Measurements from ENCODE around the gene TMEM43.

Gene TMEM43

GRCh38 chr3:14122301-14122700 is 2.6 kb upstream of the TMEM43 start:
- no peak for DNase-seq (ENCODE audit: low read depth)

DNA sequence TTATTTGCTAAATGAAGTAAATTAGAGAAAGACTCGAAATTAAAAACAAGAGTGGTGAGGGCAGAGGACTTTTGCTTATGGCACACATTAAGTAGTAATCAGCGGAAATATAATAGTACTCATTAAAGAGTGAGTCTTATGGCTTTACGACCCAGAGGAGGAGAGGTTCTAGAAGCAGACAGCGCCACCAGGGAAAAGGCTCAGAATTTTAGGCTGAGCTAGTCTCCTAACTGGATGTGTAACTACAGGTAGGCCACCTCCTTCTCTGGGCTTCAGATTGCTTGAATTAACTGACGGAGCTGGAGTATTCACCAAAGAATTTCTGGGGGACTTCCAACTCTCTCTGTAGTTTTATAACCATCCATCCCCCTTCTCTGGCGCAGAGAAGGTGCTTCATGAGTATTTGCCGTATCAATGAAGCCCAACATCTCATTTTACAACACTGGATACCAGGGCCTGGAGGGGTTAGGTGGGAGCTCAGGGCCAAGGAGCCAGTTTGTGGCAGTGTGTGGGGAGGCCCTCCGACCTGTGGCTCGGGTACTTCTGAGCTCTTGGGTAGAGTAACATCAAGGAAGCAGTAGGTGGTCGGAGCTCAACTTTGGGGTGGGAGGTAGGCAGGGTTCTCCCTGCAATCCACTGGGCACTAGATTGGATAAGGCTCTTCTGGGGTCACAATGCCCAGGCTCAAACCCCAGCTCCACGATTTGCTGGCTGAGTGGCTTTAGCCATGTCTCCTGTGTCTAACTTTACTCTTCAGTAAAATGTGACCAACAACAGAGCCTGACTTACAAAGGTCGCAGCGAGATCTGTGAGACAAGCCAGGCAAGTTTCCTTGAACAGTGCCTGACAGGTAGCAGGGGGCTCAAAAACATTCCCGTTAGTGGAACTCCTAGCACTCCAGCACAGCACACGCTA is 1.3 kb upstream of the TMEM43 start:
- no peak for DNase-seq (ENCODE audit: low read depth)

- DNase-seq (ENCODE audit: low read depth), result peak; percentile 58
Measured at GRCh38 chr3:14124223-14124614, 633 bp upstream of the TMEM43 start.

- DNase-seq (ENCODE audit: low read depth), result no peak
Measured at GRCh38 chr3:14125193-14126016, 553 bp downstream of the TMEM43 start.

- DNase-seq (ENCODE audit: low read depth), result no peak
Measured at GRCh38 chr3:14126017-14126886, 1.4 kb downstream of the TMEM43 start.

DNA sequence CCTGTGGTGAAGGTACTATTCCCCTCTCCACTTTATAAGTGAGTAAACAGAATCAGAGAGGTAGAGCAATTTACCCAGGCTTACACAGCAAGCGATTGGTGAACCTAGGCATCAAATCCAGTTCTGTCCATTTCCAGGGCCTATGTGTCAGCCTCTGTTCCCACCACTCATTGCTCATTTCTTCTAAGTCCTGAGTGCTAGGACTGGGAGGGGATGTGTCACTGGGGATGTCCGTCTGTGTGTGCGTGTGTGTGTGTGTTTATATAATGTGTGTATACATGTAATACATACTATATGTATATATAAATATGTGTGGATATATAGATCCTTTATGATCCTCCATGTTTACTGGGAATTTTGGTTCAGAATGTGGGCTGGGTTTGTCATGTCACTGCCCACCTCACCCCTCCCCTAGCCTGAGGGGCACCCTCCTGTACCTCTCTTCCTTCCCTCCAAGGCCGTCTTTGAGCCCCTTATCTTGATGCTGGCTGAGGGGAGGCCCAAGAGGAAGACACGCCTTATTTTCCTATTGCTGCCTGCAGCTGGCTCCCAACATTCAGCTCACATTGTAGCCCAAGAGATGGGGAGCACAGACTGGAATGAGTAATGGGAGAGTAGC is 2.1 kb downstream of the TMEM43 start:
- no peak for DNase-seq (ENCODE audit: low read depth)

GRCh38 chr3:14127516-14128161 is 2.8 kb downstream of the TMEM43 start:
- DNase-seq (ENCODE audit: low read depth), result no peak

- DNase-seq (ENCODE audit: low read depth), result no peak
Measured at GRCh38 chr3:14128724-14129123, 3.9 kb downstream of the TMEM43 start.

- no peak for DNase-seq (ENCODE audit: low read depth)
Measured at GRCh38 chr3:14129296-14129695, 4.4 kb downstream of the TMEM43 start.

- DNase-seq (ENCODE audit: low read depth), result no peak
Measured at GRCh38 chr3:14130230-14130629, 5.4 kb downstream of the TMEM43 start.

DNA sequence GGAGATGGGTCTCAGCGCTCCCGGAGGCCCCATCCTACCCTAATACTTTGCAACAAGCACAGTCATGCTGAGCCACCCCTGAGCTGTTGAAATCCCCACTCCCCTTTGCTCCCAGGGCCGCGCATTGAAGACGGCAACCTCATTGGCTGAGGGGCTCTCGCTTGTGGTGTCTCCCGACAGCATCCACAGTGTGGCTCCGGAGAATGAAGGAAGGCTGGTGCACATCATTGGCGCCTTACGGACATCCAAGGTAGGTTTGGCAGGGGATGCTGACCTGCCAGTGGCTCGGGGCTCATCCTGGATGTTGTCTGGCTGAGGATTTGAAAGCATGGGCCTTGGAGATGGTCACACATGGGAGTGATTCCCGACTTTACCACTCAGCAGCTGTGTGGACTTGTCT is 5.9 kb downstream of the TMEM43 start:
- no peak for DNase-seq (ENCODE audit: low read depth)

DNA sequence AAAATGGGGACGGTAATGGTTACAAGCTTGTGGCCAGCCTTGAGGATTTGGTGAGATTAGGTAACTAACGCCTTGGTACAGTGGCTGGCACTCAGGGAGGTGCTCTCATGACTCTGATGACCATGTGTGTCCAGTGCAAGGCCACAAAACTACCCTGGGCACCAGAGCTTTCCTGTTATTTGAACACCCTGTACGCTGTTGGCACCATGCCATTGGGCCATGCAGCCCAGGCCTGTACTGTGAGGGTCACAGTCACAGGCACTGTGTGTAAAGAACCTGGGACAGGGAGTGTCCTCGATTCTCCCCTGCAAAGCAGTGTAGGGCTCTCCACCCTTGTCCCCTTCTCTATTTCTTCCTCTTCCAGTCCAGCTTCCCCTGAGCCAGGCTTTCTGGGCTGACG is 6.3 kb downstream of the TMEM43 start:
- no peak for DNase-seq (ENCODE audit: low read depth)

DNA sequence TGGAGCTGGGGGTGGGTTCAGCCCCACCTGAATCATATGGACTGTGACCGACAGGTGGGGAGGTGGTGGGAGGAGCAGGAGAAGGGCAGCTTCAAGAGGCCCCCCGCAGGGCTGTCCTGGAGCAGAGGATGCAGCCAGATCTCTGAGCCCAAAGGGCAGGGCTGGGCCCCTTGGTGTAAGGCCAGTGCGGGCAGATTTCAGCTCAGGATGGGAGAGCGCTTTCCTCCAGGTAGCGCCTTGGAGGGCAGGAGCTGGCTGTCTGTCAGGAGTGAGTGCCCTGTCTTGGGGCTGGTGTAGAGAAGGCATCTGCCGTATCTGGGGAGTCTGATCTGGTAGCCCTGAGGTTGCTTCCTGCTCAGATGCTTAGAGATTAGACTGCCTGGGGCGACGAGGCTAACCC is 7.3 kb downstream of the TMEM43 start:
- no peak for DNase-seq (ENCODE audit: low read depth)

DNA sequence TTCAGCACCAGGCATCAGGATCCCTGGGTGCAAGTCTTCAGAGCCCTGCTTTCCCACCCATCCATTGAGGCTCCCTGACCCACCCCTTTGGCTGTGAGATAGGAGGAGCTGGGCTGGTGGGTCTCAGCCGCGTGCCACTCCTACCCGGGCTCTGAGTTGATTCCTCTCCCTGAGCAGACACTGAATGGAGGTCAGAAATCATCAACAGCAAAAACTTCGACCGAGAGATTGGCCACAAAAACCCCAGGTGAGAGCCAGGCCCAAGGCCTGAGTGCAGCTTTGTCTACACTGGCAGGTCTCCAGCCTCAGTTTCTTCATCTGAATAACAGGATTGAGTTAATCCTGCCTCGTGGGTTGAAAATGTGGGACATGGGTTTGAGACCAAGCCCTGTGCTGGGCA is 7.8 kb downstream of the TMEM43 start:
- no peak for DNase-seq (ENCODE audit: low read depth)

DNA sequence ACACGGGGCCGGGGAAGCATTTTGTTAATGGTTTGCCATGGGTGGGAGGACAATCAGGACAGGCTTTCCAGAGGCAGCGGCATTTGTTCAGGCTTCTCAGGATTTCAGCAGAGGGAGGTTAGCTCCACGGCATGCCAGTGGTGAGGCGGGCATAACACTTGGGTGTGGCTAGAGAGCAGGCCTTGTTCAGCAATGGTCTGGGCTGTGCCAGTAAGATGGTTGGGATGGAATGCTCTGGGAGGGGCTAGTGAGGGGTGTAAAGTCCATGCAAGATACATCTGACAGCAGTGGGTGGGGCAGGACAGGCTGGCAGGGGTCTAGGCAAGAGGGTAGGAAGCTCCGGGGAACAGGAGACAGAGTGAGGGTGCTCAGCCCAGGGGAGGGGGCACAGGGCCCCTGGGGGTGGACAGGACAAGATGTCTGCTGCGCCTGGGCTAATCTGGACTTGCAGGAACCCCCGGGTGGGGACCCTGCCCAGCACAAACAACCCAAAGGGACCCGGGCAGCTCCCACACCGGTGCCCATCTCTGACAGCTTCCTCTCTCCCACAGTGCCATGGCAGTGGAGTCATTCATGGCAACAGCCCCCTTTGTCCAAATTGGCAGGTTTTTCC is 8.4 kb downstream of the TMEM43 start:
- no peak for DNase-seq (ENCODE audit: low read depth)

GRCh38 chr3:14133876-14134275 is 9.0 kb downstream of the TMEM43 start:
- no peak for DNase-seq (ENCODE audit: low read depth)

- no peak for DNase-seq (ENCODE audit: low read depth)
Measured at GRCh38 chr3:14134291-14134690, 9.4 kb downstream of the TMEM43 start.

DNA sequence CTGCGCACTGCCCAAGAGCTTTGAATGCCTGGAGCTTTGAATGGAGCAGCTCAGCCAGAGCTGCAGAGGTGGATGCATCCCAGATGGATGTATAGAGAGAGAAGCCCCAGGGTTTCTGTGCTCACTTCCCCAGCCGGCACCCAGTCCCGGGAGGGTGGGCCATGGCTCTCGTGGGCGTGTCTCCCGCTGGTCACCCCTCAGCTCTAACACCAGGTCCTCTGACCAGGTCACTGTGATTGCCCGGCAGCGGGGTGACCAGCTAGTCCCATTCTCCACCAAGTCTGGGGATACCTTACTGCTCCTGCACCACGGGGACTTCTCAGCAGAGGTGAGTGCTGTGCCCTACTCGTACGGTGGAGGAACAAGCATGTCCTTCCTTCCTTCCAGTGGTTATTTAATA is 10.7 kb downstream of the TMEM43 start:
- DNase-seq (ENCODE audit: low read depth), result no peak

GRCh38 chr3:14137004-14137403 is 12.2 kb downstream of the TMEM43 start:
- no peak for DNase-seq (ENCODE audit: low read depth)

- no peak for DNase-seq (ENCODE audit: low read depth)
Measured at GRCh38 chr3:14137445-14137844, 12.6 kb downstream of the TMEM43 start.
